Hepatocyte (in vitro differentiated cells): ENCODE data around the gene SSTR4.

Experiments
- EZH2 ChIP-seq: fragments of 200-600 bp; sonication (generic); IDR thresholded peaks from 2 replicates; pipeline ENCODE4 v1.6.1; 2016; ENCODE audit warnings: antibody characterized with exemption, mild to moderate bottlenecking, borderline replicate concordance
- EZH2phosphoT487 ChIP-seq: fragments of 200-600 bp; sonication (generic); IDR thresholded peaks from one replicate; pipeline ENCODE4 v1.6.1; 2018; ENCODE audit warnings: antibody characterized with exemption, mild to moderate bottlenecking, low read depth, moderate library complexity; ENCODE audit not compliant: unreplicated experiment, severe bottlenecking
- TF ChIP-seq, protein P1 (sequence below): fragments of 200-600 bp; sonication (generic); IDR thresholded peaks from 2 replicates; pipeline ENCODE4 v1.5.1; 2016; ENCODE audit warnings: antibody characterized with exemption, mild to moderate bottlenecking; ENCODE audit not compliant: poor library complexity

DNA sequence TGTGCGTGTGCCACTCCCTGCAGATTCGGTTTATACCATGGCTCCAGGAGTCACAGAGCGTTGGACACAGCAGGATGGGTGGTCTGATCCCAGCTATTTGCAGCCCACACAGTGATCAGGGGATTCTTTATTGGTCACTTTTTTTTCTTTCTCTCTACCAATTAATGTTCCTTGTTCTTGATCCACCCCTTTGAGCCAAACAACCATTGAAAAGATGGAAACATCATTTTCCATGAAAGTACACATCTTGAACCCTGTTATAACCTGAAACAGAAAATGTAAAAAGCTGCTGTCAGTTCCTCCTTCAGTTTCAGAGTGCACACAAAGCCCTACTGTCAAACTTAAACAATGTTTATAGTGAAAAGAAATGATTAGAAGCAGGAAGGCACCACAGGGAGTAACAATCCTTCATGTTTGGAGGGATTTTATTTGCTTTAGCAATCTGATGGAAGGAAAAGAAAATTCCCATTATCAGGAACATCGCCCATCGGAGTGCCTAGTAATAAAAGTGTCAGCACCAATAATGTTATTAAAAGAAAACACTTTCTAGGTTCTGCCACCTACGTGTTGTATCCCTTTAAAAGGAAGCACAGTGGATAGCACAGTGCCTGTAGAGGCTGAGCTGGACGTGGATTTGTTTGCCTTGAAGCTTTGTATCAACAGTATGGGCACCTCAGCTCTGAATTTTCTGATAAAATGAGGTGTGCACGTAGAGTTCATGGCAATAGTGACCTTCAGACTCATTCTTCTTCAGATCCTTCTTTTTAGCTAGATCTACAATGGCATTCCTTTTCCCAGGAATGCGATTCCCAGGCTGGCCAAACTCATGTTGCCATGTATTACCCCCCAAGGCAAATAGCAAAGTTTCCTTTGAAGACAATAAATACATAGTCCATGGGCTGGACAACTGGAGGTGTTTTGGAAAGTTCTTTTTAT, 30.4 kb downstream of the SSTR4 start:
- no peak for TF ChIP-seq EZH2
- TF ChIP-seq, protein P1, sequence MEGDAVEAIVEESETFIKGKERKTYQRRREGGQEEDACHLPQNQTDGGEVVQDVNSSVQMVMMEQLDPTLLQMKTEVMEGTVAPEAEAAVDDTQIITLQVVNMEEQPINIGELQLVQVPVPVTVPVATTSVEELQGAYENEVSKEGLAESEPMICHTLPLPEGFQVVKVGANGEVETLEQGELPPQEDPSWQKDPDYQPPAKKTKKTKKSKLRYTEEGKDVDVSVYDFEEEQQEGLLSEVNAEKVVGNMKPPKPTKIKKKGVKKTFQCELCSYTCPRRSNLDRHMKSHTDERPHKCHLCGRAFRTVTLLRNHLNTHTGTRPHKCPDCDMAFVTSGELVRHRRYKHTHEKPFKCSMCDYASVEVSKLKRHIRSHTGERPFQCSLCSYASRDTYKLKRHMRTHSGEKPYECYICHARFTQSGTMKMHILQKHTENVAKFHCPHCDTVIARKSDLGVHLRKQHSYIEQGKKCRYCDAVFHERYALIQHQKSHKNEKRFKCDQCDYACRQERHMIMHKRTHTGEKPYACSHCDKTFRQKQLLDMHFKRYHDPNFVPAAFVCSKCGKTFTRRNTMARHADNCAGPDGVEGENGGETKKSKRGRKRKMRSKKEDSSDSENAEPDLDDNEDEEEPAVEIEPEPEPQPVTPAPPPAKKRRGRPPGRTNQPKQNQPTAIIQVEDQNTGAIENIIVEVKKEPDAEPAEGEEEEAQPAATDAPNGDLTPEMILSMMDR: no peak
- no peak for TF ChIP-seq EZH2phosphoT487
